HS-27A (cell line): Measurements from ENCODE around the gene OR8S1.

Experiments
- DNase-seq: peaks from one replicate; pipeline ENCODE4 v3.0.0-alpha.2; 2012; ENCODE audit warnings: low read depth, missing footprints

The OR8S1 gene

DNA sequence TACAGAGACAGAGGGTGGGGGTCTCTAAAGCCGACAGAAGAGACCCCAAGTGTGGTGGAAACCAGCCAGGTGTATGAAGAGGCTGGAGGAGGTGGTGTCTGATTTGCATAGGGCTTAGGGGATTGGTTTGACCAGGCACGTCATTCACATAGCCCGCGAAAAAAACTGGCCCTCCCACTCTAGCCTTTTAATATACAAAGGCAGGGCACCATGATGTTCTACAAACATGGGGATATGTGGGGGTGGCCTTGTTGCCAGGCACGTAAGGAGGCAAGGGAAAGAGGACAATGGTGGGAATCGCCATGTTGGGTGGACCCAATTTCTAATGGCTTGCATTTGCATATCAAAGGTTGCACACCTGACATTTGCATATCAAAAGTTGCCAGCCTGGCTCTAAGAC lies 31.2 kb downstream of the OR8S1 start:
- DNase-seq: no peak

DNA sequence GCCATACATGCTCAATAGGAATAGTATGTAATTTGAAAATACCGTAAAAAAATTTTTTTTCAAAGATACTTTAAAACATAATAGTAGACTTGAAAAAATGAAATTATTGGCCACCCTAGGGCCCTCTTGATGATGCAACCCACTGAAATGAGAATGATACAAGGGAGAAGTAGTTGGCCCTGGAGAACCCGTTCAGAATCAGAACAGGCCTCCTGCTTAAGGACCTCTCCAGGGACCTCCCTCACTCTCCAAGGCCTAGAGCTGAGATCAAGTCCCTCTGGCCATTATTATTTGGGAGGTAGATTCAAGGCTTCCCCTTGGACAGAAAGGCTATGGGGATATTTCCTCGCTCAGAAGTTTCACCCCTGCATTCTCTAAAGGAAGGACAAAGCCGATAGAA lies 32.5 kb downstream of the OR8S1 start:
- no peak for DNase-seq

DNA sequence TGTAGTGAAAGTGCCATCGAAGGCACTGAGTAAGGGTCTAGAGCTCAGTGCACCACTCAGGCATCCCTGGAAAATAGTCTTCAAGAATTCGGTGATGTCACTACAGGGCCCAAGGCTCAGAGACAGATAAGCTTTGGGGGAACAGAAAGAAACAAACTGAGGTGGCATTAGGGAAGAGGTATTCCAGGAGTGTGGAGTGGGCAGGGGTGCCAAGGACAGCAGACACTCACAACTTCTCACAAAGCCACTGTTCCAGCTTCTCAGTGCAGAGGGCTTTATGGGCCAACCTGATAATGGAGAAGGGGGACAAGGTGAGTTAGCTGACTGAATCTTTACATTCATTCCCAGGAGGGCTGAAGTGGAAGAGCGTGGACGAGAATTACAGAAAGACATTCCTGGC lies 42.3 kb downstream of the OR8S1 start:
- DNase-seq: no peak

DNA sequence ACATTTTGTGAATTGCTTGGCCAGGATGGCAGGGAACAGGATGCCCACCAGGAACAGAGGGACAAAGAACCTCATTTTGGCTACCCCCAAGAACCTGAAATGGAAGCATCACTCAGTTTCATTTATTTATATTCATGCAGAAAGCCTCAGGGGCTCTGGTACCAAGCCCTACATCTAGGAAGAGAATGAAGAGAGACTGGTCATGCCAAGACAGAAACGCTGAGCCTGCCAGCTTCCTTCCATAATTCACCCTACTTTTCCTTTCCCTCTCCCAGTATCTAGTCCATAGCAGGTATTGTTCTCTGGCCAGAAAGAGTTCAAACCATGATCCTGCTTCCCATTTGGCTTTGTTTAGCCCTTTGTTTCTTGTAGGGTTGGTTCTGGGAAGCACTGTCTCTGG lies 44.5 kb downstream of the OR8S1 start, which contains the start of gene LALBA:
TSS of gene LALBA (minus strand) at position 101 of the 400 bp plus-strand sequence. CDS start at position 75, 26 bp downstream.
- DNase-seq: no peak

DNA sequence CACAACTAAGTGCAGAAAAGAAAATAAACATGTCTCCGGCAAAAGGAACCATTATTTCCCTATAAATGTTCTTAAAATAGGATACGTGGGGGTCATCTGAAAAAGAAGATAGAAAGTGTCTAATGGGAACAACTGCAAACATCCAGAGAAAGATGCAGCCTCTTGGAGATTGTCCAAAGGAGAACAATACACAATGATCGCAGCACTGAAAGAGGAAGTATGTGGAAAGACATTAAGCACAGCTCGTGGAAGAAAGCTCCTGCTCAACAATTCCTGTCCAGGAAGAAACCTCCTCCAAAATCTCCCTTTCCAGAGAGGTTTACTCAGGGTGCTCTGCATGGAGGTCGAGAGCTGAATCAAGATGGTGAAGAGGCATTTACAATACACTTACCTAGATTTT lies 46.9 kb downstream of the OR8S1 start:
- DNase-seq: no peak
